ENCODE data around the gene EML4. TPM values are rescaled to one million over a fixed set of nuclear protein-coding genes. Genes with fewer than 3 reads are reported as not detected.

The EML4 gene
- total and polyA plus RNA-seq, 10 of the 15 experiments (the other 5 are each of a cell fraction or from before 2014, with no cell fraction given), result 23.1 to 91.3 (median 77.4) TPM

DNA sequence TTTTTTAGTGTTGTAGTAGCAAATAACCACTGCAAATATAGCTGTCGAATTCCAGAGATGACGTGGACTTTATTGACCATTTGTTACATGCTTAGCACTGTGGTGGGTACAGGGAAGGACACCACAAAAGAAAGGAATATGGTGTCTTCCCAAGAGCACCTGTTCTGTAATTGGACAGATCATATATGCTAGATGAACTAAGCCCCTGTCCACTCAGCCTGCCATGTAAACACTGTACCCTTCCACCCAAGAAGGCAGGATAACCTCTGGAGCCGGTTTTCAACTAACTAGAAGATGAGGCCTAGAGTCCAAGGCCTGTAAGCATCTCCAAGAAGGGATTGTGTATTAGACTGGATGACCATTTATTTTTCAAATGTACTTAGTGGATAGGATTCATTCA is 147.8 kb downstream of the EML4 start:
- peaks cover 0 to 6% of the 10 kb centered on the region in 2 experiments; a peak in 2 of 4 replicates for H3K36me3 ChIP-seq (ENCODE audit: control insufficient read depth in 2 of 2, insufficient read depth in 2 of 2, low read length in 1 of 2)
- H3K27ac ChIP-seq (ENCODE audit: control insufficient read depth, insufficient read depth), result no peak overlapping the region
- intact Hi-C loops (cut with micrococcal nuclease; ENCODE audit: unreplicated experiment), result no loop called here

More for the DNA sequence above, 147.8 kb downstream of the EML4 start:
- no peaks in the 10 kb centered on the region for H3K79me2 ChIP-seq (ENCODE audit: control insufficient read depth, insufficient read depth, low read length)
- in situ Hi-C loops (cut with MboI), result no loop called here
- RAD21 ChIA-PET (ENCODE audit: unreplicated experiment), result no interaction called here
- no peak overlapping the region for H2AFZ ChIP-seq (ENCODE audit: control insufficient read depth, low read depth, low read length)
- ATAC-seq (no peak), FAIRE-seq (no peak), DNase-seq (ENCODE audit: low read depth, low spot score) (no peak)
- no peak overlapping the region for H3K4me2 ChIP-seq (ENCODE audit: control insufficient read depth, insufficient read depth)
- 100% methylated on average over 3 of the region's 3 CpGs for WGBS (ENCODE audit: insufficient coverage, insufficient replicate concordance, low lambda C conversion rate, missing lambda C conversion rate)
- BruUV-seq (replicated peaks), result no TSS peak
- no peaks in the 10 kb centered on the region for H3K27me3 ChIP-seq (replicated peaks in 1 of 2; ENCODE audit: control insufficient read depth in 2 of 2, insufficient read depth in 2 of 2, low read length in 1 of 2)
- TF ChIP-seq ZBED1 (IDR thresholded peaks at IDR 0.05; ENCODE audit: borderline replicate concordance) (no peak), SIN3A (IDR thresholded peaks at IDR 0.05; ENCODE audit: low read depth, low read length) (no peak), SMAD1 (IDR thresholded peaks at IDR 0.05; ENCODE audit: low read depth, partially characterized antibody) (no peak), RBBP5 (conservative IDR thresholded peaks at IDR 0.05) (no peak), IKZF1 (conservative IDR thresholded peaks at IDR 0.05) (no peak), MYC (IDR thresholded peaks at IDR 0.05; ENCODE audit: insufficient read depth, insufficient read length, insufficient replicate concordance, low read length, severe bottlenecking) (no peak), ATF2 (IDR thresholded peaks at IDR 0.05; ENCODE audit: low read length) (no peak), CBX5 (IDR thresholded peaks at IDR 0.05; ENCODE audit: low read depth) (no peak), SUPT20H (IDR thresholded peaks at IDR 0.05; ENCODE audit: borderline replicate concordance, control insufficient read depth, low read depth, low read length) (no peak), KLF5 (IDR thresholded peaks at IDR 0.05; ENCODE audit: partially characterized antibody) (no peak), MXI1 (IDR thresholded peaks at IDR 0.05; ENCODE audit: low read depth, low read length) (no peak), BRCA1 (IDR thresholded peaks at IDR 0.05; ENCODE audit: low read depth, low read length) (no peak), DPF2 (IDR thresholded peaks at IDR 0.05) (no peak), PML (IDR thresholded peaks at IDR 0.05; ENCODE audit: low read length) (no peak), SUZ12 (IDR thresholded peaks at IDR 0.05; ENCODE audit: unreplicated experiment) (no peak), SMAD5 (IDR thresholded peaks at IDR 0.05; ENCODE audit: low read depth) (no peak)
- TF ChIP-seq, protein P1, sequence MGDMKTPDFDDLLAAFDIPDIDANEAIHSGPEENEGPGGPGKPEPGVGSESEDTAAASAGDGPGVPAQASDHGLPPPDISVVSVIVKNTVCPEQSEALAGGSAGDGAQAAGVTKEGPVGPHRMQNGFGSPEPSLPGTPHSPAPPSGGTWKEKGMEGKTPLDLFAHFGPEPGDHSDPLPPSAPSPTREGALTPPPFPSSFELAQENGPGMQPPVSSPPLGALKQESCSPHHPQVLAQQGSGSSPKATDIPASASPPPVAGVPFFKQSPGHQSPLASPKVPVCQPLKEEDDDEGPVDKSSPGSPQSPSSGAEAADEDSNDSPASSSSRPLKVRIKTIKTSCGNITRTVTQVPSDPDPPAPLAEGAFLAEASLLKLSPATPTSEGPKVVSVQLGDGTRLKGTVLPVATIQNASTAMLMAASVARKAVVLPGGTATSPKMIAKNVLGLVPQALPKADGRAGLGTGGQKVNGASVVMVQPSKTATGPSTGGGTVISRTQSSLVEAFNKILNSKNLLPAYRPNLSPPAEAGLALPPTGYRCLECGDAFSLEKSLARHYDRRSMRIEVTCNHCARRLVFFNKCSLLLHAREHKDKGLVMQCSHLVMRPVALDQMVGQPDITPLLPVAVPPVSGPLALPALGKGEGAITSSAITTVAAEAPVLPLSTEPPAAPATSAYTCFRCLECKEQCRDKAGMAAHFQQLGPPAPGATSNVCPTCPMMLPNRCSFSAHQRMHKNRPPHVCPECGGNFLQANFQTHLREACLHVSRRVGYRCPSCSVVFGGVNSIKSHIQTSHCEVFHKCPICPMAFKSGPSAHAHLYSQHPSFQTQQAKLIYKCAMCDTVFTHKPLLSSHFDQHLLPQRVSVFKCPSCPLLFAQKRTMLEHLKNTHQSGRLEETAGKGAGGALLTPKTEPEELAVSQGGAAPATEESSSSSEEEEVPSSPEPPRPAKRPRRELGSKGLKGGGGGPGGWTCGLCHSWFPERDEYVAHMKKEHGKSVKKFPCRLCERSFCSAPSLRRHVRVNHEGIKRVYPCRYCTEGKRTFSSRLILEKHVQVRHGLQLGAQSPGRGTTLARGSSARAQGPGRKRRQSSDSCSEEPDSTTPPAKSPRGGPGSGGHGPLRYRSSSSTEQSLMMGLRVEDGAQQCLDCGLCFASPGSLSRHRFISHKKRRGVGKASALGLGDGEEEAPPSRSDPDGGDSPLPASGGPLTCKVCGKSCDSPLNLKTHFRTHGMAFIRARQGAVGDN (IDR thresholded peaks at IDR 0.05), result no peak
- TF ChIP-seq, protein P2, sequence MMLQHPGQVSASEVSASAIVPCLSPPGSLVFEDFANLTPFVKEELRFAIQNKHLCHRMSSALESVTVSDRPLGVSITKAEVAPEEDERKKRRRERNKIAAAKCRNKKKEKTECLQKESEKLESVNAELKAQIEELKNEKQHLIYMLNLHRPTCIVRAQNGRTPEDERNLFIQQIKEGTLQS (IDR thresholded peaks at IDR 0.05; ENCODE audit: borderline replicate concordance, extremely low read depth, low read depth, low read length), result no peak
- no peaks in the 10 kb centered on the region for H4K20me1 ChIP-seq (ENCODE audit: control insufficient read depth, insufficient read depth)
- SMC1A ChIA-PET (ENCODE audit: uncharacterized antibody, unreplicated experiment), result no interaction called here
- no peaks in the 10 kb centered on the region for H3K4me1 ChIP-seq (ENCODE audit: control insufficient read depth, insufficient read depth, low read length)
- POLR2A ChIA-PET, result no interaction called here
- CTCF ChIA-PET, result interaction anchor here (1.2 to 2.0 kb wide), 2 partner anchors 12 to 19 kb away, joined by 3 to 7 read pairs; no protein-coding TSS in a partner anchor
- H3K9me3 ChIP-seq (replicated peaks; ENCODE audit: control insufficient read depth, insufficient read depth, low read length), result no peaks in the 10 kb centered on the region
- H3K4me3 ChIP-seq, result no peak overlapping the region
- no peak overlapping the region for H3K9ac ChIP-seq (ENCODE audit: control insufficient read depth, insufficient read depth, low read length)
